ENCODE results near the gene CPVL.

Gene CPVL

DNA sequence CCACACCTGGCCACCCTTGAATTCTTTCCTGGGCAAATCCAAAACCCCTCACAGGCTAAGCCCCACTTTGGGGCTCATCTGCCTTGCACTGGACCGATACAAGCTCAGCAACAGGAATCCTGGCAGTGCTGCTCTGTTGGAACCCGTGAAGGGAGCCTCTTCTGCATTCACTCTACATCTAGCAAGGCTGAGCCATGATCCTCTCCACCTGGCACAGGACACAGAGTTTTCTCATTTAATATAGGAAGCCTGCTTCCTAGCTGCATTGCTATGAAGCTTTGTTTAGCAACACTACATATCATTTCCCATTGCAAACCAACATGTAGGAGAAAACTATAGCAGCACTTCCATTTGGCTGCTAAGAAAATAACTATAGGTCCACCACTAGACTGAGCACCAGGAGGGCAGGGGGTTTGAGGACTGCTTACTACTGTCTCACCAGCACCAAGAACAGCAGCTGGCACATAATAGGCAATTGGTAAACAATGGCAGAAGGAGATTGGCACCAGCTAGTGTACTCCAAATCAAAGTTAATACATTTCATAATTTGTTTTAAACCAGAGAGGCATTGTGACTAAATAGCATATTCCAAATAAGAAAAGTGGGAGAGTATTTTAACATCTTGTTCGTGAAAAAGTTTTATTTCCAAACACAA is 56.1 kb downstream of the CPVL start:
- no peak for DNase-seq

DNA sequence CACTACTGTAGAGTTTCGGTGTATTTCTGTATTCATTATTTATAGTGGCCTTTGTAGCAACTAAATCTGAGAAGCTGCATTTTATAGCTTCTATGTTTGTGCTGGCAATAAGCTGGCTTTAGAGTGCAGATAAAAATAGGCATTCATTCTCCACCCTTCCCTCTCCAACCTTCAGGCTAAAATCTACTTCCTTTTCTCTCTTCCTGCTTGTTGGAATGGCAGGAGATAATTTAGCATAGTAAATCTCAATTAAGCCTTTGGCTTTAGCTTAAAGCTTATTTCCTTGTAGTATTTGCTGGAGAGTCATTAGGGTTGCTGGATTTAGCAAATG is 58.5 kb downstream of the CPVL start:
- no peak for DNase-seq

DNA sequence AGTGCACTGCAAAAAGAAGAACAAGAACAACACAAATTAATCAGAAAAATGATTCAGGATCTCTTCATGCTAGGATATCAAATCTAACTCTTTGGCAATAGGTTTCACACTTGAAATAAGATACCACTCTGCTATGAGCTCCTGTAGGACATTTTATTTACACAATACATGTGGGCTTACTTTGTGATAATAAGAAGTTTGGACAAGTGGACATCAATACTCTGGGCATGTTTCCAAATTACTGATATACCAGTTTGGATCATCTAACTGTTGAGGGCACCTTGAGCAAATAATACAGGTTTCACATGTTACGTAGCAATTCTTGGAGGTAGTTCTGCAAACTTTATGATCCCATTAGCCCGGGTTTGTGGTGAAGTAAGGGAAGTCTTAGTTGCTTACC is 59.8 kb downstream of the CPVL start:
- no peak for DNase-seq

DNA sequence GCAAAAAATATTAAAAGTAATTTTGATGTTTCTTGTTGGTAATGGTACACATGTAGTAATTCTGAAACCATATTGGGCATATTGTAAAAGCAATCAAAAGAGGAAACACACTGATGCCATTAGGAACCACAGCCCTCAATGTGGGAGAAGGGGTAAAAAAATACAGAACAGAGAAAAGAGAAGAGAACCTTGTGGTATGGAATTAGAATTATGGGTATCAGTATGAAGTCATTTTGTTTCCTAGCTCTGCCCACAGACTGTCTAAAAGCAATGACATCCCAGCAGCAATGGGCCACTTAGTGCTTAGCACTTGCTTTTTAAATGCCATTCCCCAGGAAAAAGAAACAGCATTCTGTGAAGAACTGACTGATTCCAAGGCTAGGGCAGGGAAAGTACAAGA is 61.5 kb downstream of the CPVL start:
- no peak for DNase-seq

DNA sequence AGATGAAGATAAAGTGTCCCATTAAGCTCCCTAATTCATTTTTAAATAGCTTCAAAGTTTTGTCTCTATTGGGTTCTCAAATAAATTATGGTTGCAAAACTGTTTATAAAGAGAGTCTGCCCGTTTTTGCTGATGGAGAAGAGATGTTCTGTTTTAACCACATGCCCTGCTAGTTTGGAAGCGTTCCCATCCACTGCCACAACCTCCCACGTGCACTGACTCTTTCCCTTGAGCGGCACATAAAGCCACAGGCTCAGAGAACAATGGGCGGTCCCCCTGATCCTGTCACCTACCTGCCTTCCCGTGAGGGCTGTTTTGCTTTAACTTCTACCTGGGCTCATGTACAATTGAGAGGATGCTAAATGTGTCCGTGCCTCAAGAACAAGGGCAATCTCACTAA is 65.5 kb downstream of the CPVL start:
- no peak for DNase-seq

DNA sequence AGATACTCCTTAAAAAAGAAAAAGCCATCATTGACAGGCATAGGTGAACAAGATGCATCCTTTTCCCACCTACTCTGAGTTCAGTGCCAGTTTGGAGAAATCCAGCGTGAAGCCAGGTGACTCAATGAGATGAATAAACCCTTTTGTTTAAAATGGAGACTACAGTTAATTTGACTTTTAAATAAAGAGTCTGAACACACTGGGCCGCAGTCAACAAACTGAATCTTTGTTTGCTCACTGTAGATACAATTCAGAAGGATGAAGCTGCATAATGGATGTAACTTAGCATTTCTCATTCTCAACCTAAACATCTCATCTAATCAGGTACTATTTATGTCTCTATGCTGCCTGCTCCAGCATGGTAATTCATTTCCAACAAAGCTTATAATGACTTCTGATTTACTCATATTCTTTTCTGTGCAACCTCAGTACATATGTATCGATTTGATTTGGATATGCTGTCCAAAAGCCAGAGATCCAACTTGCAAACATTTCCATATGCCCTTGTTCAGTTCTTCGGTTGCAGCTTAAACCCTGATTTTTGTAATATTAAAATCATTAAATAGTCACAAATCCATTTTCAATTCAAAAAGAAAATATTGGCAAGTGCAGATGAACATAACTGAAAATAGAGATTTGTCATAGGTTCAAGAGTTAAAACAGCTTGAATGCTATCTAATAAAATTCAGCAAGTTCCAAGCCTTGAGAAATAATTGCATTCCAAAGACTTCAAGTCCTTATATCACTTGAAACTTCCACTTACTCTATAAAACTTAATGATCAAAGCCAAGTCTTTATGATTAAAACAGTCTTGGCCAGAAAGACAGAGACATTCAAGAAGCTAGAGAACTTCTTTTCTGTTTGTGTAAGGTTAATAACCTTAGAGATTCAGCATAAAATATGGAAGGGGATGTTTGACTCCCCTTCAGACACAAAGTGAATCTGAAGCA is 67.8 kb downstream of the CPVL start:
- DNase-seq: no peak

DNA sequence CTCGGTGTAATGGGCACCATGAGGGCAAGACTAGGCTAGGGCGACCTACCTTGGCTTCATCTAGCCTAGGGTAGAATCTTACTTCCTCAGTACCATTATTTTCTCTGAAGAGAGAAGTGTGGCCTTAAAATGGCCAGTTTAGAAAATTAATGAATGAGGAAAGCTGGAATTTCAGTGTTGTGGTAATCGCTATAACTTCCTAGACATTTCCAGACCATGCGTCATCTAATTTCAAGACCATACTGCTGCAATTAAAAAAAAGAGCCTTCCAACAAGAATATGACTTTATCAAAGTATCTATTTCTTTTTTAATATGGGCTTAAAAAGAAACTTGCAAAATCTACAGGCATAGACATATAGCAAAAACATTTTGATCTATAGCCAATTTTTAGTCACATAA is 68.5 kb downstream of the CPVL start:
- DNase-seq: no peak

DNA sequence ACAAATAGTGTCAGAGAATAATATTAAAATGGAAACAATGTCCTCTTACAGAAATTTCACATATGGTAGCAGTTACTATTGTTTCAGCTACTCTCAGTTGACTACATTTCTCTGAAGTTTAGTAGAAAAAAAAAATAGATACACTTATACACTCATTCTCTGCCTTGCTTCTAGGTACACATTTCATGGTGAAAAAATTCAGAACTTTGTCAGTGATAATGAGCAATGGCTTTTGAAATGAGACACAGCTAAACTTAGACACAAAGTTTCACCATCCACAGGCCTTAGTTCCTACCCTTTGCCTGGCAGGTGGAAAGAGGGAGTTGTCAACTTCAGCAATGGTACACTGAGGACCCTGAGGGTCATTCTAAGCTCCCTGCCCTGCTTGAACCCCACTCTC is 69.2 kb downstream of the CPVL start:
- no peak for DNase-seq

DNA sequence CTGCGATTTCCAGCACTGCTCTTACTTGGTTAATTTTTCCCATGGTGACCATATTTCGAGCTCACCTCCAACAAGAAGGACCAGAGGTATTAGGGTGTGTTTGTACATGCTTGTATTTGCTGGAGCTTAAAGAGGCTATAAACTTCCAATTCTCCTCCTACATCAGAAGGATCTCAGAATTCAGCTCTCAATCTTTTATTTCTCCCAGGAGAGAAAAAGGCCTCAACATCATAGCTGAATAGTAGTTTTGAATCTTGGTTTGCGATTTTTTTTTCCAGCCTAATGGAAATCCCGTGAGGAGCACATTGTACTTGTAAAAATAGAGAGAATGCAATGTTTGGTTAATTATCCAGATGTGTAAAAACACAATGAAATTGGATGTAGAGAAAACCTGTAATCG is 69.7 kb downstream of the CPVL start:
- DNase-seq: no peak

DNA sequence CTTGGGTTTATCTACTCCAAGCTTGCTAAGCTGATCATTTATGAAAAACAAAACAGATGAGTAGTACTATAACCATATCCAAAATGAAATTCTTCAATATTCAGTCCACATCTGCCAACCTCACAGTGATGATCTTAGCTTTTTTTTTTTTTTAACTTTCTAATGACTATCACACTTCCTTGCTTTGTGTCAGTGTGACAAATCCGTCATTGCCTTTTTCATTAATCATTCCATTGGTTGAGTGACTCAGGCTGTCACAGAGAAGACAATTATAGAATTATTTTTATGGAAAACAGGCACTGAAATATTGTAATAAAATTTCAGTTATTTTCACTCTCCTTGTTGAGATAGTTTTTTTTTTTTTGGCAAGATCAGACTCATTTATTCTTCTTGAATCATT is 70.7 kb downstream of the CPVL start:
- DNase-seq: no peak

DNA sequence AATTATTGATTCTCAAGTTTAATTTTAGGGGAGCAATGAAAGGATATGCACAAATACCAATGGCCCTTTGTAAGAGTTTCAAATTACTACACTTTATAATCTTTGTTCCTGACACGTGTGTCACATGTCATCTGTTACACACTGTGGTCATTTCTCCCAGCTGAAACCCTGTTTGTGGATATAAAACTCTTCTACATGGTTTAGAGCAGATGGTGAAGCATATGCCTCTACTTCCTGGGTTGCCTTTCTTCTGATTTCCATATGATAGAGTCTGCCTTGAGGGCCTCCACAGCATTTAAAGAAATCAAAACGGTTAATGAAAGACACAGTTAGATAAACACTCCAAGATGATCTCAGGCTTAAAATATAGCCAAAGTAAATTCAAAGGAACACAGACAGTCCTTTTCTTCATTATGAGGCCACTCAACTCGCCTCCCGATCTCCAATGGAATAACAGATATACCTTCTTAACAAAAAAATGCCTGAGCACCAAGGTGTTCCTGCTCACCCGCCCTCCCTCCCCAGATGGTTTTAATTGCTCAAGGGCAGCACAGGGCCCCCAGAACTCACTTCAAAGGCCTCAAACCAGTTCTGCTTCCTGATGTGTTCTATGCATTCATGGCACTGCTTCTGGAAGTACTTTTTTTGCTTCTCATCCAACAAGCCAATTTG is 75.0 kb downstream of the CPVL start:
- DNase-seq: no peak

DNA sequence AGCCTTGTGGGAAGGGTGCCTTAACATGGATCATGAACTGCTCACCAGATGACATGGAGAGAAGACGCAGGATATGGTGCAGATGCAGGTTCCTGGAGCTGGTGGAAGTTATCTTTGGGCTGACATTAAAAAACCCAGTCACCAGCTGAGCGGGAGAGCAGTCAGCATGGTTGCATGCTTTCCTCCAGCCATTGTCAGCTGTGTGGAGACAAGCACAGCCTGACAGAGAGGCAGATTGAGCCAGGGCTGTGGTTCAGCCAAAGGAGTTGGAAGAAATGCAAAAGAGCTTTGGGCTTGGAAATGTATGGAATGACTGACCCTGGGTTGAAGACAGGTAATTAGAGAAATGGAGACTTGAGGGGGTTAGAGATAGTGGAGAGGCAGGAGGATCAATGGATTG is 79.7 kb downstream of the CPVL start:
- DNase-seq: no peak

DNA sequence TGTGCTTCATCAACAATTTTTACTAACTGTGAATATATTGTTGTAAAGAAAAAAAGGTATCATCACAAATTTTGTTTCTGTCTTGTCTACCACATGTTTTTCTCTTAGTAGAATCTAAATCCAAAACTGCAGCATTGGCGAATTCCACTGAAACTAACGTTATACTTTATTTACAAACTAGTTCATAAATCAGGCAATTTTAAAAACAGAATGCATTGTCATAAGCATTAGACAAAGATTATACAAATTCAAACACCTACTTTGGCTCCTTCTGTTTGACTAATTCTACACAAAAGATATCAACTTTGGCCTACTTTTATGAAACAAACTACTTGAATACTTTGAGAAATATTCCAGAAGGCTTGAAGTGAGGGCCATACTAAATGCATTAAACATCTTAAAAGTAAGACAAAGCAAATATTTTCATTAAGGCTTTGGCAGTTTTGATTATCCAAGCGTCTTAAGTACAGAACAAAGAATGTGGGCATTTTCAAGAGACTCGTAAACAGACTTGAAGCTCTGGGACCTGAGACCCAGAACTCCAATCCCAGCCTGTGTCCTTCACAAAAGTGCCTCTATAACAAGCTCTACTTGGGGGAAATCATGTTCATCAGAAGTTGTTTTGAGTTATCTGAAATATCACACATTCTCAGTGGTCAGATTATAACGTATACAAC is 81.0 kb downstream of the CPVL start:
- no peak for DNase-seq

DNA sequence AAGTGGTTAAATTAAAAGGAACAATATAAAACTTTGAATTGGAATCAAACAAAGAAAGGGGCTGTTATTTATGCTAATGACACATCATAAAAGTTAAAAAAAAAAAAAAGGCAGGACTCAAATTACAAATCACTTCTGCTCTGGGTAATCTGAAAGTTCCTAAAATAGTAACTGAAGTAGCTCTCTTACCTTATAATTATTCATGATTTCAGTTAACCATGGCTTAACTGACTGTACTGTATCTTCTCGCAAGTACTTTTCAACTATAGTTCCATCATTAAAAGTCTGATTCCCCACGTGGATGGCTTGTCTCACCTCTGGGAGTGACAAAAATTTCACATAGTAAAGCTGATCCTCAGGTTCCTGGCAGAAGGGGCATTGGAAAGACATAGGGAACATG is 82.5 kb downstream of the CPVL start:
- DNase-seq: no peak

DNA sequence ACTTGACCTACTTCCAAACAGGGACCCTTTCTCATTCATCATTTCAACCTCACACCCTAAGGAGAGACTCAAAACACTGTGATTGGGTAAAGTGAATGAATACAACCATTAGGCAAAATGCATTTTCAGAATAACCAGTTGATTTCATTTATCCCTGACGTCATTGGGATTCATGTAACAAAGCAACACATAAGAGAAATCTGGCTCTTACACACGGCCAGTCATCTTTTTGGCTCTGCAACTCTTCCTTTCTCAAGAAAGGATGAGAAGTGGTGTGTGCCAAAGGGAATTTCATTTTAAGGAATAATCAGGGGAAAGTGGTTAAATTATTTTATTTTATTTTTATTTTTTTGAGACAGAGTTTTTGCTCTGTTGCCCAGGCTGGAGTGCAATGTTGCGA is 83.1 kb downstream of the CPVL start:
- DNase-seq: no peak

DNA sequence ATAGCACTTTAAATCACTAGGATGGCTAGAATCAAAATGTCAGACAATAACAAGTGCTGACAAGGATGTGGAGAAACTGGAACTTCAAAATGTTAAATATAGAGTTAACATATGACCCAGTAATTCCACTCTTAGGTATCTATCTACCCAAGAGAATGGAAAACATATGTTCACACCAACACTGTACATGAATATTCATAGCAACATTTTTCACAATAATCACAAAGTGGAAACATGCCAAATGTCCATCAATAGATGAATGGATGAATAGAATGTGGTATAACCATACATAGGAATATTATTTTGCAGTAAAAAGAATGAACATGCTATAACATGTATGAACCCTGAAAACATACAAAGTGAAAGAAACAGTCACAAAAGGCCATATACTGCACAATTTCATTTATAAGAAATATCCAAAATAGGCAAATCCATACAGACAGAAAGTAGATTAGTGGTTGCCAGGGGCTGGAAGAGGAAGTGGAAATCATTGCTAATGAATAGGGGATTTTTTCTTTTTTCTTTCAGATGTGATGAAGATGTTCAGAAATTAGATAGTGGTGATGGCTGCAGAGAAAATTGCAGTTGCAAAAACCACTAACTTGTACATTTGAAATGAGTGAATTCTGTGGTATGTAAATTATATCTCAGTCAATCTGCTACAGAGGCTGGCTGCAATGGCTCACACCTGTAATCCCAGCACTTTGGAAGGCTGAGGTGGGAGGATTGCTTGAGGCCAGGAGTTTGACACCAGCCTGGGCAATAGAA is 93.0 kb downstream of the CPVL start:
- no peak for DNase-seq

DNA sequence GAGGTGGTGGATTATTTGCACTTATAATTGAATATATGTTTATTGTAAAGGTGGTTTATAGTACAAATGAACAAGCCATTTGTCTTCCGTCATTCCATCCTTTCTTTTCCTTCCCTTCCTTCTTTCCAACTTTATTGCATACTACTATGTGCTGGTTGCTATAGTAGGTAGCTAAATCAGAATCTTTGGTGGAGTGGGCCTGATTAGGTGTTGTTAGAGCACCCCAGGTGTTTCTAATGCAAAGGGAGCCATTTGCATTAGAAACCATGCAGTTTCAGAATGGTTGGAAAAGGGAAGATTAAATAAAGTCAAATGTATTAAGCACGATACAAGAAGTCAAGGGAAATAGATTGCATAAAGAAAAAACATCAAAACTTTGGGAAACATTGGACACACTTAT is 99.4 kb downstream of the CPVL start:
- no peak for DNase-seq

DNA sequence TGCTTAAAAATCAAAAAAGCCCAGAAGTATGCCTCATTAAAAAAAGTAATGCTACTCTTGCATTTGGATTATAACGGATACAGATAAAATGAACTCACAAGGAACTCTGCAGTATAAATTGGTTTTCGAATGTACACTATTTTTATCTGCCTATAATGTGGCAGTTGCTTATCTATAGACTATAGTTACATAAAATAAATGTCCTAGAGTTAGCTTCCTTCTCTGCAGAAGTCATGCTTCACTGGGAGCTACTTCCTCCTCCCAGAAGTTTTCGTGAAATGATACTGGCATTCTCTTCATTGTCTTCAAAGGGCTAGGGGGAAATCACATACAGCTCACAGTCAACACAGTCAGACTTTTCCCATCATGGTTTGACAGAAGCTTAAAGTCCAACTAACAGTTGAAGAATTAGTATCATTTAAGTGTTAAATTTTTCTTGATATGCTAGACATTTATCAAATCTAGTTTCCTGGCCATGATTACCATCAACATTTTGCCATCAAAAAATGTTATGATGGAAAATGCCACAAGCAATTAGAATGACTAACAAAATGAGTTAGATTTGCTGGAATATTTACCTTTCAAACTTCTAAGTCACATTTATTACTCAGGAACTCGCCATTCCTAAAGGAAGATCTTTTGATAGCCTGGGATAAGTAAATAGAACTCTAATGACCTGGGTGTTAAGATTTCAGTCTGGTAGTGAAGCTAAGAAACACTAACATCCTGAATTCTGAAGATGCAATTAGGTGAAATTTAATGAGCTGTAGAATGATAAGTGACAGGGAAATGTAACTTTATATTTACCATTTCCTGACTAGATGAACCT is 100.9 kb downstream of the CPVL start:
- no peak for DNase-seq

DNA sequence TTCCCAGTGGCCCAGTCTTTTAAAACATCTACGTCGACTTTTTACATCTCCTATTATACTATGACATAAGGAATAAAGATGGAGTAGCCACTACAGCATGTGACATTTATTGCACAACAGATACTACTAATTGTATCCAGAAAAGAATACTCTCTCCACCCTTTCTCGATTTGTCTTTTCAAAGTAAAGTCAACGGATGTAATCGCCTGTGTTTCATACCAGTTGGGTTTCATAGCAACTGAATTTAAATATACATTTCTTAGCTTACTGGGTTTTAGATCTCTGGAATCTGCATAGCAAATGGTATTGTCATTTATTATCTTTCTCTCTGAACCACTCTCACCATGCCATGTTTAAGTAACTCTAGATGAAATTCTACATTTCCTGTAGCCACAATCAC is 101.8 kb downstream of the CPVL start:
- DNase-seq: no peak

DNA sequence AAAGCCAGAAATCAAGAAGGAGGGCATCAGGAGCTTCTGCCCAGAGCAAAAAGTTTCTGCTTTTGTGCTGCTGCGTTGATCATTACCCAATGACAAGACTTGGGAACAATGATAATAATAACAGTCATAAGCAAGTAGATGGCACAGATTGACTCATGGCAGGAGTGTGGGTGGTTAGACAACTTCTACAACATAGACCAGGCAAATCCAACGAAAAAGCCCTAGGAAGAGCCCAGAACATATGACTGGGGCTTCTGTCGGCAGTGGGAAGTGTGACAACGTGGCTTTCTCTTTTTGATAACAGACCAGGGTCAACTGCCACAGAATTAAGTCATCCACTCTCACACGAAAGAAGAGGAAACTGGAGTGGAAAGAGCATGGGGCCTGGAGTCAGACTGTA is 102.8 kb downstream of the CPVL start:
- DNase-seq: no peak

DNA sequence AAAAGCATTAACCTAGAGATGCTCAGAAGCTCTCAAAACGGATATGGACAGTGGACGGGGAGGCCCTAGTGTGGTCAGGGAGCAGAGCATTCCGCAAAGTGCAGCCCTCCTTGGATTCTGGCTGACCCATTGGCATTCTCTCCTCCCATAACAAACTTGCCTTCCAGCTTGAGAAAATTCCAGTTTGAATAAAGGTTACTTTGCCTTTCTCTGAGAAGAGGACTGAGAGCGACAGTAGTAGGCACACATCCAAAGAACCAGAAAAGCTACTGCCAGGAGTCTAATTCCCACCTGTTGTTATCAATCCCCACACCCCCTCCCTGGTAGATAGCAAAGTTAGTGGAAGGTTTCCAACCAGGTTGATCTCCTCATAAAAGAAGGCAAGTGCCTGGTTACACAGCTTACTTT is 103.5 kb downstream of the CPVL start:
- DNase-seq: no peak

DNA sequence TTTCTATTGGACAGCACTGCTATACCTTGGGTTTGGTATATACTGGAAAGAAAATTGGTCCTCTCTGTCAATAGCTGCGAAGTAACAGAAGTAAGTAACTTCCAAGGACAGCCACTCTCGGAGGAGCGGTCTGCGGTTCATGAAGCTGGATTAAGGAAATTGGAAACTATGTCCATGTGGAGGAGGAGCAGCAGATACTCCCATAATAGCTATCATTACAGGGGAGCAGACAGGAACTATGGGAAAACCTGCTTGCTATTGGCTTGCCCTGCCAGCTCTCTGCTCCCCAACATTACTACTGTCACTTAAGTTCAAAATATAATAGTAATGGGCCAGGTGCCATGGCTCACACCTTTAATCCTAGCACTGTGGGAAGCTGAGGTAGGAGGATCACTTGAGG is 104.3 kb downstream of the CPVL start:
- no peak for DNase-seq

Data from kidney glomerular epithelial cell (primary cell).